IMR-90 (cell line): ENCODE results near the gene COA6. TPM values are rescaled to one million over a fixed set of nuclear protein-coding genes. Genes with fewer than 3 reads are reported as not detected.

Experiments
- ATAC-seq: fragments of 200-7000 bp; cut with Tn5 transposase; 2 replicates; pipeline ENCODE4 v1.9.1; 2020; ENCODE audit warnings: low read depth, mild to moderate bottlenecking, moderate library complexity
- BruUV-seq: library from RNA; stranded (reverse); fragments of 400-500 nt; replicated peaks from 2 replicates; lab custom pipeline; 2021; lab: Mats Ljungman, UMichigan
- CTCF ChIA-PET: fragments of 300-600 bp; formaldehyde crosslinking; extraction: SDS; loops from one replicate; lab custom pipeline; 2021; ENCODE audit warnings: antibody characterized with exemption; lab: Yijun Ruan, JAX
- POLR2A ChIA-PET: fragments of 300-600 bp; sonication (Branson Sonifier 250); formaldehyde crosslinking; loops from one replicate; lab custom pipeline; 2022; ENCODE audit warnings: antibody characterized with exemption; ENCODE audit not compliant: unreplicated experiment; lab: Charles Lee
- DNase-seq: peaks from one replicate; pipeline ENCODE4 v3.0.0; 2013
- H2AFZ ChIP-seq: replicated peaks from 2 replicates; pipeline ENCODE3; 2013; ENCODE audit warnings: low read length, mild to moderate bottlenecking; ENCODE audit not compliant: poor library complexity
- H2AK5ac ChIP-seq: 2 replicates; pipeline ENCODE4 v1.6.1; 2013; ENCODE audit warnings: low read depth, low read length, inconsistent platforms
- H2AK9ac ChIP-seq: replicated peaks from 2 replicates; pipeline ENCODE3; 2013; ENCODE audit warnings: mild to moderate bottlenecking, low read depth, low read length, moderate library complexity; ENCODE audit not compliant: poor library complexity
- H2BK120ac ChIP-seq: 2 replicates; pipeline ENCODE4 v1.6.1; 2013; ENCODE audit warnings: low read depth, low read length, inconsistent platforms
- H2BK15ac ChIP-seq: 3 replicates; pipeline ENCODE4 v1.6.1; 2013; ENCODE audit warnings: low read depth, low read length, inconsistent platforms
- H2BK20ac ChIP-seq: 2 replicates; pipeline ENCODE4 v1.6.1; 2013; ENCODE audit warnings: low read depth, mild to moderate bottlenecking, inconsistent platforms, low read length, moderate library complexity
- H2BK5ac ChIP-seq: 2 replicates; pipeline ENCODE4 v1.6.1; 2013; ENCODE audit warnings: mild to moderate bottlenecking, low read depth, low read length, inconsistent platforms; ENCODE audit not compliant: poor library complexity, severe bottlenecking
- H3K14ac ChIP-seq: replicated peaks from 2 replicates; pipeline ENCODE4 v1.6.1; 2013; ENCODE audit warnings: low read depth, low read length, inconsistent platforms
- H3K18ac ChIP-seq: 2 replicates; pipeline ENCODE4 v1.6.1; 2013; ENCODE audit warnings: low read depth, low read length, control low read depth
- H3K23ac ChIP-seq: 2 replicates; pipeline ENCODE4 v1.6.1; 2013; ENCODE audit warnings: low read depth, low read length, inconsistent platforms
- H3K27ac ChIP-seq: 2 replicates; pipeline ENCODE4 v1.5.1; 2013; ENCODE audit warnings: mild to moderate bottlenecking, control low read depth, low read length; ENCODE audit not compliant: insufficient read depth
- H3K27me3 ChIP-seq: 2 replicates; pipeline ENCODE4 v1.6.1; 2013; ENCODE audit warnings: low read length; ENCODE audit not compliant: control insufficient read depth, insufficient read depth
- H3K36me3 ChIP-seq: 2 replicates; pipeline ENCODE4 v1.6.1; 2013; ENCODE audit warnings: low read length, mixed read lengths; ENCODE audit not compliant: control insufficient read depth, insufficient read depth
- H3K4ac ChIP-seq: 2 replicates; pipeline ENCODE4 v1.6.1; 2013; ENCODE audit warnings: low read depth, low read length, inconsistent platforms
- H3K4me1 ChIP-seq: 2 replicates; pipeline ENCODE4 v1.6.1; 2013; ENCODE audit warnings: low read length, mixed read lengths; ENCODE audit not compliant: control insufficient read depth, insufficient read depth
- H3K4me2 ChIP-seq: 2 replicates; pipeline ENCODE4 v1.6.1; 2013; ENCODE audit warnings: low read depth, mild to moderate bottlenecking, control low read depth, low read length, moderate library complexity
- H3K4me3 ChIP-seq: 2 replicates; pipeline ENCODE4 v1.5.1; 2013; ENCODE audit warnings: low read depth, mild to moderate bottlenecking, control low read depth, low read length, moderate library complexity; ENCODE audit not compliant: insufficient read depth
- H3K56ac ChIP-seq: 2 replicates; pipeline ENCODE4 v1.6.1; 2013; ENCODE audit warnings: low read length, inconsistent platforms; ENCODE audit not compliant: insufficient read depth; ENCODE audit errors: extremely low read depth
- H3K79me1 ChIP-seq, 2 experiments: 2 replicates each; pipeline ENCODE4 v1.6.1; 2013; ENCODE audit warnings: low read length in 2 of 2, inconsistent platforms in 1 of 2, low read depth in 1 of 2
- H3K9ac ChIP-seq: 2 replicates; pipeline ENCODE4 v1.6.1; 2013; ENCODE audit warnings: low read depth, low read length, control low read depth
- H3K9me1 ChIP-seq: 2 replicates; pipeline ENCODE4 v1.6.1; 2013; ENCODE audit warnings: low read length, inconsistent platforms; ENCODE audit not compliant: insufficient read depth
- H3K9me3 ChIP-seq: 2 replicates; pipeline ENCODE4 v1.6.1; 2013; ENCODE audit warnings: low read length; ENCODE audit not compliant: control insufficient read depth, insufficient read depth
- H4K20me1 ChIP-seq: 2 replicates; pipeline ENCODE4 v1.6.1; 2013; ENCODE audit warnings: low read length, inconsistent platforms; ENCODE audit not compliant: insufficient read depth
- H4K5ac ChIP-seq: 2 replicates; pipeline ENCODE4 v1.6.1; 2013; ENCODE audit warnings: mild to moderate bottlenecking, low read depth, low read length, control low read depth
- H4K8ac ChIP-seq, 2 experiments: 2 replicates each; pipeline ENCODE4 v1.6.1; 2013; ENCODE audit warnings: low read depth in 2 of 2, low read length in 2 of 2, control low read depth in 1 of 2, inconsistent platforms in 1 of 2
- H4K91ac ChIP-seq: 2 replicates; pipeline ENCODE4 v1.6.1; 2013; ENCODE audit warnings: low read depth, low read length, inconsistent platforms; ENCODE audit not compliant: insufficient read depth
- BHLHE40 ChIP-seq: fragments of 150-350 bp; IDR thresholded peaks from 2 replicates; pipeline ENCODE4 v1.6.1; 2016; ENCODE audit warnings: mild to moderate bottlenecking, low read depth, low read length
- MXI1 ChIP-seq: IDR thresholded peaks from 2 replicates; pipeline ENCODE4 v1.6.1; 2012; ENCODE audit warnings: low read depth, mild to moderate bottlenecking, low read length, moderate library complexity, borderline replicate concordance
- NFE2L2 ChIP-seq: fragments of 150-350 bp; IDR thresholded peaks from 2 replicates; pipeline ENCODE4 v1.6.1; 2016; ENCODE audit warnings: low read depth, mild to moderate bottlenecking, low read length
- POLR2A ChIP-seq: IDR thresholded peaks from 2 replicates; pipeline ENCODE4 v1.6.1; 2012; ENCODE audit warnings: mild to moderate bottlenecking, low read depth, low read length
- RCOR1 ChIP-seq: IDR thresholded peaks from 2 replicates; pipeline ENCODE4 v1.6.1; 2012; ENCODE audit warnings: mild to moderate bottlenecking, low read length, improper control_type of control experiment; ENCODE audit not compliant: insufficient replicate concordance
- RFX5 ChIP-seq: IDR thresholded peaks from 2 replicates; pipeline ENCODE4 v1.8.0; 2012; ENCODE audit warnings: low read depth, mild to moderate bottlenecking, low read length, moderate library complexity
- SMC3 ChIP-seq: fragments of 150-350 bp; IDR thresholded peaks from 2 replicates; pipeline ENCODE4 v1.6.1; 2016; ENCODE audit warnings: low read depth, mild to moderate bottlenecking, antibody characterized with exemption, low read length, moderate library complexity
- WGBS, 2 experiments: methylation state at CpG; one replicate each; pipeline versions ENCODE4 v1.1.5 to v1.1.7; 2013; ENCODE audit warnings: missing lambda C conversion rate in 2 of 2; ENCODE audit not compliant: insufficient read length in 1 of 2; ENCODE audit errors: extremely low coverage in 2 of 2; 5-methylcytosine and 5-hydroxymethylcytosine counted together
- dilution Hi-C: fragments of 300-500 bp; cut with HindIII; formaldehyde crosslinking; loops from one replicate; pipeline ENCODE4 v1.14.3; 2018; ENCODE audit warnings: low sequenced_read_pairs; ENCODE audit not compliant: unreplicated experiment
- in situ Hi-C: fragments of 300-500 bp; cut with MboI; formaldehyde crosslinking; loops from 3 replicates; pipeline ENCODE4 v1.14.3; 2019; ENCODE audit warnings: low sequenced_read_pairs, inconsistent platforms, mixed read lengths
- intact Hi-C: fragments of 100-400 bp; cut with micrococcal nuclease; formaldehyde crosslinking; loops from 2 replicates; pipeline ENCODE4 v1.10.0; 2022
- polyA plus RNA-seq, 3 experiments: library from polyadenylated mRNA; depleted of rRNA; stranded (reverse); fragments of >200 nt; gene quantifications; 2 replicates each; pipeline ENCODE4 v1.2.3, GENCODE V29; 2012; ENCODE audit warnings: low replicate concordance in 1 of 3
- total RNA-seq: library from RNA; depleted of rRNA; stranded (reverse); fragments of >200 nt; gene quantifications from 2 replicates; pipeline ENCODE4 v1.2.3, GENCODE V29; 2012
- TF ChIP-seq, protein P1 (sequence below): fragments of 150-350 bp; IDR thresholded peaks from 2 replicates; pipeline ENCODE4 v1.6.1; 2016; ENCODE audit warnings: low read depth, mild to moderate bottlenecking, low read length, moderate library complexity, borderline replicate concordance
- TF ChIP-seq, protein P2 (sequence below): fragments of 150-350 bp; IDR thresholded peaks from 2 replicates; pipeline ENCODE4 v1.6.1; 2017; ENCODE audit warnings: mild to moderate bottlenecking, antibody characterized with exemption, low read length, low read depth
- TF ChIP-seq, protein P3 (sequence below): conservative IDR thresholded peaks from 2 replicates; pipeline ENCODE4 v1.5.1; 2012; ENCODE audit warnings: mild to moderate bottlenecking, low read depth, low read length, improper control_type of control experiment

The COA6 gene
- total and polyA plus RNA-seq, 2 of the 4 experiments (the other 2 are of a cell fraction), result 6.8 to 14.3 TPM

GRCh38 chr1:234398849-234399381 is 25.7 kb downstream of the COA6 start:
- Histone ChIP-seq H3K9me1 (peaks cover 3% of the 10 kb centered on the region; the same call in 1 of the 2 replicates), H2BK5ac (peak overlapping the region; percentile 36), H2BK120ac (no peak overlapping the region), H2AK9ac (no peak overlapping the region), H3K79me1 (no peaks in the 10 kb centered on the region), H3K4ac (no peak overlapping the region), H2BK20ac (no peak overlapping the region), H3K4me1 (no peaks in the 10 kb centered on the region), H3K4me3 (peak overlapping the region; percentile 8; the same call in 1 of the 2 replicates), H4K20me1 (no peaks in the 10 kb centered on the region), H3K4me2 (peak overlapping the region; percentile 78), H2AK5ac (no peak overlapping the region), H3K36me3 (no peaks in the 10 kb centered on the region), H3K56ac (no peak overlapping the region), H3K9ac (no peak overlapping the region), H2BK15ac (no peak overlapping the region), H3K9me3 (no peaks in the 10 kb centered on the region), H3K18ac (no peak overlapping the region), H4K5ac (no peak overlapping the region), H3K27ac (no peak overlapping the region), H3K23ac (no peak overlapping the region), H2AFZ (no peak overlapping the region), H4K8ac (no peak overlapping the region), H3K14ac (no peak overlapping the region), H3K27me3 (no peaks in the 10 kb centered on the region), H4K91ac (no peak overlapping the region)
- WGBS, 2 experiments, result 60% methylated on average over 1 of the region's 8 CpGs; no CpG with 5 or more reads in 1 of the 2 experiments
- intact Hi-C loops (no loop called here), in situ Hi-C loops (no loop called here), dilution Hi-C loops (no loop called here)
- peak; percentile 58 for DNase-seq
- peak; percentile 73 for ATAC-seq
- BruUV-seq, result no TSS peak
- POLR2A ChIA-PET, result no interaction called here
- TF ChIP-seq RFX5 (no peak), BHLHE40 (no peak), SMC3 (no peak), NFE2L2 (no peak), MXI1 (no peak), RCOR1 (no peak), POLR2A (no peak)
- TF ChIP-seq, protein P1, sequence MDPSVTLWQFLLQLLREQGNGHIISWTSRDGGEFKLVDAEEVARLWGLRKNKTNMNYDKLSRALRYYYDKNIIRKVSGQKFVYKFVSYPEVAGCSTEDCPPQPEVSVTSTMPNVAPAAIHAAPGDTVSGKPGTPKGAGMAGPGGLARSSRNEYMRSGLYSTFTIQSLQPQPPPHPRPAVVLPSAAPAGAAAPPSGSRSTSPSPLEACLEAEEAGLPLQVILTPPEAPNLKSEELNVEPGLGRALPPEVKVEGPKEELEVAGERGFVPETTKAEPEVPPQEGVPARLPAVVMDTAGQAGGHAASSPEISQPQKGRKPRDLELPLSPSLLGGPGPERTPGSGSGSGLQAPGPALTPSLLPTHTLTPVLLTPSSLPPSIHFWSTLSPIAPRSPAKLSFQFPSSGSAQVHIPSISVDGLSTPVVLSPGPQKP, result no peak
- TF ChIP-seq, protein P2, sequence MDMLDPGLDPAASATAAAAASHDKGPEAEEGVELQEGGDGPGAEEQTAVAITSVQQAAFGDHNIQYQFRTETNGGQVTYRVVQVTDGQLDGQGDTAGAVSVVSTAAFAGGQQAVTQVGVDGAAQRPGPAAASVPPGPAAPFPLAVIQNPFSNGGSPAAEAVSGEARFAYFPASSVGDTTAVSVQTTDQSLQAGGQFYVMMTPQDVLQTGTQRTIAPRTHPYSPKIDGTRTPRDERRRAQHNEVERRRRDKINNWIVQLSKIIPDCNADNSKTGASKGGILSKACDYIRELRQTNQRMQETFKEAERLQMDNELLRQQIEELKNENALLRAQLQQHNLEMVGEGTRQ, result no peak
- TF ChIP-seq, protein P3, sequence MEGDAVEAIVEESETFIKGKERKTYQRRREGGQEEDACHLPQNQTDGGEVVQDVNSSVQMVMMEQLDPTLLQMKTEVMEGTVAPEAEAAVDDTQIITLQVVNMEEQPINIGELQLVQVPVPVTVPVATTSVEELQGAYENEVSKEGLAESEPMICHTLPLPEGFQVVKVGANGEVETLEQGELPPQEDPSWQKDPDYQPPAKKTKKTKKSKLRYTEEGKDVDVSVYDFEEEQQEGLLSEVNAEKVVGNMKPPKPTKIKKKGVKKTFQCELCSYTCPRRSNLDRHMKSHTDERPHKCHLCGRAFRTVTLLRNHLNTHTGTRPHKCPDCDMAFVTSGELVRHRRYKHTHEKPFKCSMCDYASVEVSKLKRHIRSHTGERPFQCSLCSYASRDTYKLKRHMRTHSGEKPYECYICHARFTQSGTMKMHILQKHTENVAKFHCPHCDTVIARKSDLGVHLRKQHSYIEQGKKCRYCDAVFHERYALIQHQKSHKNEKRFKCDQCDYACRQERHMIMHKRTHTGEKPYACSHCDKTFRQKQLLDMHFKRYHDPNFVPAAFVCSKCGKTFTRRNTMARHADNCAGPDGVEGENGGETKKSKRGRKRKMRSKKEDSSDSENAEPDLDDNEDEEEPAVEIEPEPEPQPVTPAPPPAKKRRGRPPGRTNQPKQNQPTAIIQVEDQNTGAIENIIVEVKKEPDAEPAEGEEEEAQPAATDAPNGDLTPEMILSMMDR, result no peak
- CTCF ChIA-PET, result no interaction called here
